ENCODE measurements around the gene SEMA4C.
A peak's percentile ranks its signal among the peaks of the same experiment; 100 is the strongest.

The SEMA4C gene, protein sequence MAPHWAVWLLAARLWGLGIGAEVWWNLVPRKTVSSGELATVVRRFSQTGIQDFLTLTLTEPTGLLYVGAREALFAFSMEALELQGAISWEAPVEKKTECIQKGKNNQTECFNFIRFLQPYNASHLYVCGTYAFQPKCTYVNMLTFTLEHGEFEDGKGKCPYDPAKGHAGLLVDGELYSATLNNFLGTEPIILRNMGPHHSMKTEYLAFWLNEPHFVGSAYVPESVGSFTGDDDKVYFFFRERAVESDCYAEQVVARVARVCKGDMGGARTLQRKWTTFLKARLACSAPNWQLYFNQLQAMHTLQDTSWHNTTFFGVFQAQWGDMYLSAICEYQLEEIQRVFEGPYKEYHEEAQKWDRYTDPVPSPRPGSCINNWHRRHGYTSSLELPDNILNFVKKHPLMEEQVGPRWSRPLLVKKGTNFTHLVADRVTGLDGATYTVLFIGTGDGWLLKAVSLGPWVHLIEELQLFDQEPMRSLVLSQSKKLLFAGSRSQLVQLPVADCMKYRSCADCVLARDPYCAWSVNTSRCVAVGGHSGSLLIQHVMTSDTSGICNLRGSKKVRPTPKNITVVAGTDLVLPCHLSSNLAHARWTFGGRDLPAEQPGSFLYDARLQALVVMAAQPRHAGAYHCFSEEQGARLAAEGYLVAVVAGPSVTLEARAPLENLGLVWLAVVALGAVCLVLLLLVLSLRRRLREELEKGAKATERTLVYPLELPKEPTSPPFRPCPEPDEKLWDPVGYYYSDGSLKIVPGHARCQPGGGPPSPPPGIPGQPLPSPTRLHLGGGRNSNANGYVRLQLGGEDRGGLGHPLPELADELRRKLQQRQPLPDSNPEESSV

DNA sequence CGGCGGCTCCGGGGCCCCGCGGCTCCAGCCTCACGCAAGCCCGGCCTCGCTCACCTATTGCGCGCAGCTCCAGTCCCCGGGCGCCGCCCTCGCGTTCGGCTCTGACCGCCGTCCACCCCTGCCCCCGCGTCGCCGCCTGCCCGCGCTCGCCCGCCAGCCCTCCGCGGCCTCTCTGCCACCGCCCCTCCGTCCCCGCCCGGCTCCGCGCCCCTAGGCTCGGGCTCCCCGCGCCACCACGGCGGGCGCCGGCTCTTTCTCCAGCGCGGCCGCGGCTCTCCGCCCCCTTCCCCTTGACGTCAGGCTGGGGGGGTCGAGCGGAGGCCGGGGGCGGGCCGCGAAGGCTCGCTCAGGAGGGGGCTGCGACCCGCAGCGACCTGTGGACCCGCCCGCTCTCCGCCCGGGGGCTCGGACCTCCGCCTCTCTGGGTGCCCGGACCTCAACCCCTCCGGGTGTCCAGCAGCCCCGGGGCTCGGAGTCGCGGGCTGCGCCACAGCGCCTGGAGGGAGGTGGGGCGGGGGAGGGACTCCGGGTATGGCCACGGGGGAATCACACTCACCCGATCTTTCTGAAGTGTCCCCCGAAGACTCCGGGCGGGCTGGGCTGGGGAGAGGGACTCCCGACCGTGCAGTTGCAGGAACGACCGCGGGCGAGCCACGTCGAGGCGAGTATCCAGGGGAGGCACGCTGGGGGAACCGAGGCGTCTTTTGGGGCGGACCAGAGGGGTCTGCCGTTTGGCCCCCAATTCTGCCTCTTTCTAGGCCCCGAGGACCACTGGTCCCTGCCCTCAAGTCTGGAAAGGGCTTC, at the start of gene SEMA4C:
Gene SEMA4C (minus strand): TSS at position 259 of the 804 bp plus-strand sequence. CDS start 2,194 bp downstream, outside the sequence.
- DNase-seq: no peak

- DNase-seq: no peak
These were observed 49.1 kb upstream of the SEMA4C start for GRCh38 chr2:96918754-96919550.

GRCh38 chr2:96918092-96918753, 48.3 kb upstream of the SEMA4C start:
- DNase-seq: no peak

- DNase-seq: no peak
These were observed 47.0 kb upstream of the SEMA4C start for GRCh38 chr2:96916646-96917543.

DNA sequence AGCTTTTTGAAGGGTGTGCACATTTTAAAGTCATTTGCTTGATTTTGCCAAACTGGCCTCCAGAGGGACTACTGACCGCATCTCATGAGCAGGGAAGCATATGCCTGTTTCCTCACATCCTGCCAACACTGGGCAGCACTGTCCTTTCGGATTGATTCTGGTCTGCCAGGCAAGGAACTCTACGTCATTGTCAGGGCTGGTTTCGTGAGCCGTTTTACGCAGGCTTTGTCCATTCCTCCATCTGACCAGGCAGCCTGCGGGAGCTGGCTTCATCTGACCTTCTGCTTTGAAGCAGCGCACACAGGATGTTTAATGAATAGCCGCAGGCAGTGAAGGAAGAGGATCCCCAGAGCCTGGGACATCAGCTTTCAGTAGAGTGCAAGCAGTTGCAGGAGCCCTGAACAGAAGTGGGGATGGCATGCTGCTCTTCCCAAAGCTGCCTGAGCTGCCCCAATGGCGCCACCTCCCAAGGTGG, 46.3 kb upstream of the SEMA4C start:
- no peak for DNase-seq

- DNase-seq: peak; percentile 18
These were observed 44.5 kb upstream of the SEMA4C start for GRCh38 chr2:96914332-96914731.

GRCh38 chr2:96913398-96914202, 43.7 kb upstream of the SEMA4C start:
- DNase-seq: peak; percentile 49

- no peak for DNase-seq
These were observed 43.2 kb upstream of the SEMA4C start for GRCh38 chr2:96913117-96913397.

- no peak for DNase-seq
These were observed 42.7 kb upstream of the SEMA4C start for GRCh38 chr2:96912346-96913116.

GRCh38 chr2:96909611-96910021, 39.7 kb upstream of the SEMA4C start:
- no peak for DNase-seq

- no peak for DNase-seq
These were observed 37.5 kb upstream of the SEMA4C start for GRCh38 chr2:96907115-96908041.

GRCh38 chr2:96906729-96907114, 36.8 kb upstream of the SEMA4C start:
- no peak for DNase-seq

GRCh38 chr2:96903815-96904214, 33.9 kb upstream of the SEMA4C start:
- DNase-seq: no peak

GRCh38 chr2:96903318-96903717, 33.4 kb upstream of the SEMA4C start:
- DNase-seq: no peak

DNA sequence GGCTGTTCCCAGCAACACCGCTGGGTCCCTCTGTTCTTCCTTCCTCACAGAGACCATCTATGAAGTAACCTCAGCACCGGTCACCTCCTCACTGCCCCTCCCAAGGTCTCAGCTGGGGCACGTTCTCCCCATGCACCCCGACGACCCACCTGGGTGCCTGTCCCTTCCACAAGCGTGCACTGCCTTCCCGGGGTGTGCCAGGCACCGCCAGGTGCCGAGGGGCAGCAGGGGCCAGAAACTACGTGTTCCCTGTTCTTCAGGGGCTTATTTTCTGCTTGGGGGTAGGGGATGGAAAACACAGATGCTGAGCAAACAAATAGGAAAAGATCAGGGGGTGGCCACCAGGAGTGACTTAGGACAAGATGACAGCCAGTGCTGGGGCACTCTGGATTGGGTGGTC, 30.4 kb upstream of the SEMA4C start:
- DNase-seq: no peak

DNA sequence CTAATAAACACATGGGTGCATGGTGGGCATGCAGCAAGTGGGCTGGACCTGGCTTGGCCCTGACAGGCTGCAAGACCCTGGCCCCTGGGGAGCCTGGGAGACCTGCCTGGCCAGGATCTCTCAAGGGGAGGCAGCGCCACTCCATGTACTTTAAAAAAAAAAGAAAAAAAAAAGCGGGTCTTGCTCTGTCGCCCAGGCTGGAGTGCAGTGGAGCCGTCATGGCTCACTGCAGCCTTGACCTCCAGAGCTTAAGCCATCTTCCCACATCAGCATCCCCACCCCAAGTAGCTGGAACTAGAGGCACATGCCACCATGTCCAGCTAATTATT, 29.5 kb upstream of the SEMA4C start:
- DNase-seq: no peak

- no peak for DNase-seq
These were observed 28.9 kb upstream of the SEMA4C start for GRCh38 chr2:96898641-96899412.
